ENCODE data around the gene OR2T29.
"Not testable (repeated sequence)": the region's sequence is repeated elsewhere in the genome, so short reads cannot be mapped to it uniquely, and the experiment has no call there.

Gene OR2T29

DNA sequence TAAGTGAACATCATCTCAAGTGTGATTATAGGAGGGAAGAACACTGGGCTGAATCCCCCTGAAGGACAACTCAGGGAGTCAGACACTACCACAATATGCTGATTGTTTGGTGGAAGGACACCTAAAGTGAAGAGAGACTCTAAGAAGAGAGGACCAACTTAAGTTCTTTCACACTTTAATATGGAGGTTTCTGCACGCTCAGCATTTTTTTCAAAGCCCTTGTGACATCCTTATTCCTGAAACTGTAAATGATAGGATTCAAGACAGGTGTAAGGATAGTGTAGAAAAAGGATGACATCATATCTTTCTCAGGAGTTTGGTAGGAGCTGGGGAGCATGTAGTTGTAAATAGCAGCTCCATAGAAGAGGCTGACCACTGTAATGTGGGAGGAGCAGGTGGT lies 30.1 kb upstream of the OR2T29 start:
- no peak for DNase-seq (ENCODE audit: low read depth)
- no peak overlapping the region for H3K4me3 ChIP-seq (ENCODE audit: low read length)
- TF ChIP-seq, protein P1, sequence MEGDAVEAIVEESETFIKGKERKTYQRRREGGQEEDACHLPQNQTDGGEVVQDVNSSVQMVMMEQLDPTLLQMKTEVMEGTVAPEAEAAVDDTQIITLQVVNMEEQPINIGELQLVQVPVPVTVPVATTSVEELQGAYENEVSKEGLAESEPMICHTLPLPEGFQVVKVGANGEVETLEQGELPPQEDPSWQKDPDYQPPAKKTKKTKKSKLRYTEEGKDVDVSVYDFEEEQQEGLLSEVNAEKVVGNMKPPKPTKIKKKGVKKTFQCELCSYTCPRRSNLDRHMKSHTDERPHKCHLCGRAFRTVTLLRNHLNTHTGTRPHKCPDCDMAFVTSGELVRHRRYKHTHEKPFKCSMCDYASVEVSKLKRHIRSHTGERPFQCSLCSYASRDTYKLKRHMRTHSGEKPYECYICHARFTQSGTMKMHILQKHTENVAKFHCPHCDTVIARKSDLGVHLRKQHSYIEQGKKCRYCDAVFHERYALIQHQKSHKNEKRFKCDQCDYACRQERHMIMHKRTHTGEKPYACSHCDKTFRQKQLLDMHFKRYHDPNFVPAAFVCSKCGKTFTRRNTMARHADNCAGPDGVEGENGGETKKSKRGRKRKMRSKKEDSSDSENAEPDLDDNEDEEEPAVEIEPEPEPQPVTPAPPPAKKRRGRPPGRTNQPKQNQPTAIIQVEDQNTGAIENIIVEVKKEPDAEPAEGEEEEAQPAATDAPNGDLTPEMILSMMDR (conservative IDR thresholded peaks at IDR 0.05; ENCODE audit: low read depth, low read length): no peak

DNA sequence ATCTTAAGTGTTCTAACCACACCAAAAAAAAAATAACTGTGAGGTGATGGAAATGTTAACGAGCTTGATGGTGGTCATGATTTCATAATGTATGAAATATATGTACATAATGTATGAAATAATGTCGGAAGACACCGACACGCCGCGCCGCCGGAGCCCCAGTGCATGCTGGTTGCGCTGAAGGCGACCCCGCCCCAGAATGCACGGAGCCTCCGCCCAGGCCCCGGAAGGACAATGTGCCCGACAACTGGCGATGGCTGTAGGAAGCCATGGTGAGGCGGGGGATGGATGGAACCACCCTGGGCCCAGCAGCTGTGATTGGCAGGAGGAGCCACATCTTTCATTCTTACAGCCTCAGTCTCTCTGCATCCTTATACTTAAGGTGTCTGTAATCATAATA lies 27.5 kb upstream of the OR2T29 start:
- TF ChIP-seq, protein P1 (conservative IDR thresholded peaks at IDR 0.05; ENCODE audit: low read depth, low read length): no peak
- no peak overlapping the region for H3K4me3 ChIP-seq (ENCODE audit: low read length)
- DNase-seq (ENCODE audit: low read depth): no peak

DNA sequence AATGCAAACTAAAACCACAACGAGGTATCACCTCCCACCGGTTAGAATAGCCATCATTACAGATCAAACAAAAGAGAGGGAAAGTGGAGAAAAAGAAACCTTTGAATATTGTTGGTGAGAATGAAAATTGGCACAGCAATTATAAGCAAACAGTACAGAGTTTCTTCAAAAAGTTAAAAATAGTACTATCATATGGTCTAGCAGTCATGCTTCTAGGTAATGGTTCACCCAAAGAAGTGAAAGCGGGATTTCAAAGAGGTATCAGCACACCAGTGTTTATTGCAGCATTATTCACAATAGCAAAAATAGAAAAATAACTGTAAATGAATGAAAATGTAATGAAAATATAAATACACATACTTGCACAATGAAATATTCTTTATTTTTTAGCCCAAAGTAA lies 26.8 kb upstream of the OR2T29 start:
- H3K4me3 ChIP-seq (ENCODE audit: low read length): no peak overlapping the region
- TF ChIP-seq, protein P1 (conservative IDR thresholded peaks at IDR 0.05; ENCODE audit: low read depth, low read length): no peak
- DNase-seq (ENCODE audit: low read depth): no peak

DNA sequence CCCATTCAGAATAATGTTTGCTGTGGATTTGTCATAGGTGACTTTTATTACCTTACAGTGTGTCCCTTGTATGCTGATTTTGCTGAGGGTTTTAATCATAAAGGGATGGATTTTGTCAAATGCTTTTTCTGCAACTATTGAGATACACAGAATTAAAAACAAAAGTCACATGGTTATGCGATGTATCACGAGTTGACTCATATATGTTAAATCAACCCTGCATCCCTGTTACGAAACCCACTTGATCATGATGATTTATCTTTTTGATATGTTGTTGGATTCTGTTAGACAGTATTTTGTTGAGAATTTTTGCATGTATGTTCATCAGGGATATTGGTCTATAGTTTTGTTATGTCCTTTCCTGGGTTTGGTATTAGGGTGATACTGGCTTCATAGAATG lies 22.7 kb upstream of the OR2T29 start:
- no peak for DNase-seq (ENCODE audit: low read depth)
- TF ChIP-seq, protein P1 (conservative IDR thresholded peaks at IDR 0.05; ENCODE audit: low read depth, low read length): no peak
- H3K4me3 ChIP-seq (ENCODE audit: low read length): no peak overlapping the region

DNA sequence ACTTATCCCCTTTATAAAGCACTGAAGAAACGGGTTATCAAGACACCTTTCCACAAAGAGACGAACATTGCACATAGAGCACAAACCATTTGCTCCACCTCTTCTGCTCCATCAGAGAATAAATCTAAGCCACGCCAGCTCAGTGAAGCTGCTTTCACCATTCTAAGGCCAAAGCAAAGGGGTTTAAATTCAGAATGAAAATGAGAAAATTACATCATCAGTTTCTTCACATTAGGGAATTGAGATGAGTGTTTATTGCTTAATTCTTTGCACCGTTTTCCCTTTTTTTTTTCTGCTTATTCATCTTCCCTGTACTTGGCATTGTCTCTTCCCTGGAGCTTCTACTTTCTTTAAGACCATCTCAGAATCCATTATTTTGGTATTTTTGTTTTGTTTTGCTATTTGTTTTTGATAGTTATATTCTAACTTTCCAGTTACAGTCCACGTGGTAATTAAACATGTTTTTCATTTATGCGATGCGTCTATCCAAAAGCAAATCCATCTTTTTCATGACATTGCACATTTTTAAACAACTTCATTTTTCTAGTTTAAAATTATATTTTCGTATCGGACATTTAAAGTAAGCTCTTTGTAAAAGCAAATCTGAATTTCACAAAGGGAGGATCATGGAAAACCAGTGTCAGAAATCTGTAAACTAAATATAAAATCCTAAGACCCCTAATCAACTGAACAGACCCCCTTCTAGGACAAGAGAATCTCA lies 13.8 kb upstream of the OR2T29 start:
- TF ChIP-seq, protein P1 (conservative IDR thresholded peaks at IDR 0.05; ENCODE audit: low read depth, low read length): no peak
- H3K4me3 ChIP-seq (ENCODE audit: low read length): no peak overlapping the region
- no peak for DNase-seq (ENCODE audit: low read depth)

DNA sequence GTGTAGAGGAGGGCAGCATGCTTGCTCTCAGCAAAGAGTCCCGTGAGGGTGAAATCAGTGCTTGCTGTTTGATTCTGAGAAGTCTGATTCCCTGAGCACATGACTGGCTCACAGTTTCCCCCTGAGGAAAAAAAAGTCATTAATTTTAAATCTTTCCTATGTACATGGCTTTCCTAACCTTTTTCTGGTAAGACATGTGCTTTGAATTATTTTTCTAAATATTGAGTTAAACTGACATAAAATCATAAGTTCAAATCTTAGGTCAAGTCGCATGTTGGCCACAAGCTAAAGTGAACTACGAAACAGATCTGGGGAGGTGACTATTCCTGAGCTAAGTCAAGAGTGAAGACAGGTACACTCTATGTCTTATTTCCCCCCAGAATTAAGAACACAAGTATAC lies 12.1 kb upstream of the OR2T29 start, which contains the start of gene OR2T34:
Gene OR2T34 (minus strand): TSS at position 101 of the 400 bp plus-strand sequence. CDS start 0 bp downstream, at position 101.
- DNase-seq (ENCODE audit: low read depth); H3K4me3 ChIP-seq (ENCODE audit: low read length): not testable (repeated sequence)

DNA sequence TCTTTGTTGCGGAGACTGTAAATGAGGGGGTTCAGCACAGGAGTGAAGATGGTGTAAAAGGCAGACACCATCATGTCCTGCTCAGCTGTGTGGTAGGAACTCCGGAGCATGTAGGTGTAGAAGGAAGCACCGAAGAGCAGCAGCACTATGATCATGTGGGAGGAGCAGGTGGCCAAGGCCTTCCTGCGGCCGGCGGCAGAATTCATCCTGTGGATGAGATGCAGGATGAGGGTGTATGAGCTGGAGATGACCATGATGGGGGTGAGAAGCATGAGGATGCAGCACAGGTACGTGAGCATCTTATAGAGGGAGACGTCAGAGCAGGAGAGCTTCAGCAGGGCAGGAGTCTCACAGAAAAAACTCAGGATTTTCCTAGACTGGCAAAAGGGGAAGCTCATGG lies 11.3 kb upstream of the OR2T29 start:
- DNase-seq (ENCODE audit: low read depth); H3K4me3 ChIP-seq (ENCODE audit: low read length): not testable (repeated sequence)

DNA sequence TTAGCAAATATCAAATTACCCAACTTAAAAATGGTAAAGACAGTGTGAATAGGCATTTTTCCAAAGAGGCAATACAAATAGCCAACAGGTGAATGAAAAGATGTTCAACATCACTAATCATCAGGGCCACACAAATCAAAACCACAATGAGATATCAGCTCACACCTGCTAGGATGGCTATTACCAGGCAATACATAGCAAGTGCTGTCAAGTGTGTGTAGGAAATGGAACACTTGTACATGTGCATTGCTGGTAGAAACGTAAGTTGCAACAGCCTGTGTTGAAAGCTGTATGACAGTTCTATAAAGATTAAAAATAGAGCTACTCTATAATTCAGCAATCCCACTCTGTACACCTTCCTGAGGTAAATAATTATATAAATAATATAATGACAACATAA lies 9.5 kb upstream of the OR2T29 start:
- DNase-seq (ENCODE audit: low read depth); H3K4me3 ChIP-seq (ENCODE audit: low read length): not testable (repeated sequence)

DNA sequence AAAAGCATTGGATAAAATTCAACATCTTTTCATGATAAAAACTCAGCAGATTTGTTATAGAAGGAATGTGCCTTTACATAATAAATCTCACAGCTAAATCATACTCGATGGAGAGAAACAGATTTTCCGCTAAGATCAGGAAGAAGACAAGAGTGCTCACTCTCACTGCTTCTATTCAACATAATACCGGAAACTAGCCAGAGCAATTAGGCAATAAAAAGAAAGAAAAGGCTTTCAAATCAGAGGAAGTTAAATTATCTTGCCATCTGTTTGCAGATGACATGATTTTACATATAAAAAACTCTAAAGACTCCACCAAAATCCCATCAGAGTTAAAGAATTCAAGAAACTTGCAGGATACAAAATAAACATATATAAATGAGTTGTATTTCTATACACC lies 8.2 kb upstream of the OR2T29 start:
- not testable (repeated sequence) for H3K4me3 ChIP-seq (ENCODE audit: low read length); DNase-seq (ENCODE audit: low read depth)

DNA sequence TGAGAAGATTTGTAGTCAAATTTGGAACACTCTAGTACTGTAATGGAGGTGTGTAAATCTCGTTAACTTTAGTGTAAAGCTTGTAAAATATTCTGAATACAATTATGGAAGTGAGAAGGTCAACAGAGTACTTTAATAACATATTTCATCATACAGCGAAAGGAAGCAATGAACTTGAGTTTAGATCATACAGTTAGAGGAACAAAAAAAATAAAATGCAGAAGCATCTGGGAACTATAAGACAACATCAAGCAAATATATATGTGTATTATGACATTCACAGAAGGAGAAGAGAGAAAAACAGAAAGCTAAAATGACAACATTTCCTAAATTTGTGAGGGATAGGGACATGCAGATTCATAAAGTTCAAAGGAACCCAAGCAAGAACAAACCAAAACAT lies 6.5 kb upstream of the OR2T29 start:
- DNase-seq (ENCODE audit: low read depth); H3K4me3 ChIP-seq (ENCODE audit: low read length): not testable (repeated sequence)

DNA sequence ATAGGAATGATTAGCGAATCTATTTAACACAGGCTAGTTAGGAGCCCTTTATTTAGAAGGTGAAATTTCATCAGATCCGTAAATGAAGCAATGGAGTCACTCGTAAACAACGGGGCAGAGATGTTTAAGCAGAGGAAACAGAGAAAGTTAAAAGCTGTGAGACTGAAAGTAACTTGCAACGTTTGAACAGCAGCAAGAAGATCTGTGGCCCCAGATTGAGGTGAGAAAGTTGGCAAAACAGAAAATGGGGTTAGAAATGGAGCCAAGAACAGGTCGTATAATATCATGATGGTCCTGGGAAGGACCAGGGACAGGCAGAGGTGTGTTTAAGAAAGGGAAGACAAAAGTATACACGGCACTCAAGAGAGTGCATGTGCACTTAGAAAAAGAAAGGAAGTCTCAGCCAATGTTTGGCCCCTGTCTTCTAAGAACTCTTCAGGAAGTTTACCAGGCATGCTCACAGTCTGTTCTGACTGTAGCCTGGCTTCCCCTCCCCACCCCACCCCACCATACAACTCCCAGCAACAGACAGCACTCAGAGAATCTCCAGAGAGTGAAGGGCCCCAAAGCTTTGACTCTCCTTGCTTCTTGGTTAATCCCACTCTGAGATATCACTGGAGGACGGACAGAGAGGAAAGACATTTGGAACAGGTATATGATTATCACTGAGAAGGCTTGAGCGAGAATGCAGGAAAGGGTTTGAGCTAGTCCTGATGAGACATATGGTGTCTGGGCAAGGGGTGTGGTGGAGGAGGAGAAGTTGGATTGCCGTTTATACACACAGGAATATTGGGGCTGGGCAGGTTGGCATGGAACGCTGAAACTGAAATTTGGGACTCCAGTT lies 3.2 kb upstream of the OR2T29 start:
- not testable (repeated sequence) for DNase-seq (ENCODE audit: low read depth); H3K4me3 ChIP-seq (ENCODE audit: low read length)

DNA sequence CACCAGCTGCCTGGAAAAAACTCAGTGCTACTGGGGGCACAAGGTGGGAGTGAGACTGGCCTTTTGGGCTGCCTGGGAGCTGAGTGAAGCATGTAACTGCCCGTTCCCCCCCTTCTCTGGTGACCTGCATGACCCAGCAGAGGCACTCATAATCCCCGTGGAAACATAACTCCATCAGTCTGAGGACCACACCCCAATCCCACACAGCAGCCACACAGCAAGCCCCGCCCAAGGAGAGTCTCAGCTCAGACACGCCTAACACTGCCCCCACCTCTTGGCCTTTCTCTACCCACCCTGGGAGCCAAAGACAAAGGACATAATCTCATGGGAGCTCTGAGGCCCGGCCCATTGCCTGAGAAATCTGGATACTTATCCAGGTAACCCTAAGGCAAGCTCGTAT lies 11.5 kb downstream of the OR2T29 start:
- DNase-seq (ENCODE audit: low read depth); H3K4me3 ChIP-seq (ENCODE audit: low read length): not testable (repeated sequence)

DNA sequence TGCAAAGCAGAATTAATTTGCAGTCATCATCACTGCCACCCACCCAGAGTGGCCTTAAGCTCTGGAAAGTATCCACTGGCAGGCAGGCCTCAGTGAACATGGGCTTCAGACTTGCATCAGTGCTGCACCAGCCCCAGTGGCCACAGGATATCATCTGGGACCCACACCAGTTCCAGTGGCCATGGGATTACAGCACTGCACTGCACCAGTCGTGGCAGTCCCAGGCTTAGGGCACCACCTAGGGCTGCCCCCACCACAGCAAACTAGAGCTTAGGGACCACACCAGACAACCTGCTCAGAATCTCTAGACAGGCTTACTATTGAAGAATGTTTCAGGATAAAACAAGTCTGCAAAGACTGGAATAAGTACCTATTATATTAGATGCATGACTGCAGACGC lies 15.2 kb downstream of the OR2T29 start:
- not testable (repeated sequence) for DNase-seq (ENCODE audit: low read depth); H3K4me3 ChIP-seq (ENCODE audit: low read length)
